SK-N-MC (cell line): Measurements from ENCODE around the gene SMYD2.
A peak's percentile ranks its signal among the peaks of the same experiment; 100 is the strongest.

Experiments used
- DNase-seq: peaks from one replicate; pipeline ENCODE4 v3.0.0-alpha.2; 2011; ENCODE audit warnings: low read depth, low spot score
- H3K27ac ChIP-seq: fragments of 200-600 bp; sonication (generic); 2 replicates; pipeline ENCODE4 v1.5.1; 2016; ENCODE audit warnings: mixed run types
- H3K36me3 ChIP-seq: fragments of 200-600 bp; sonication (generic); 2 replicates; pipeline ENCODE4 v1.6.1; 2017; ENCODE audit warnings: antibody characterized with exemption, low read length, mixed read lengths; ENCODE audit not compliant: insufficient read depth
- H3K4me3 ChIP-seq: fragments of 200-600 bp; sonication (generic); 2 replicates; pipeline ENCODE4 v1.5.1; 2016
- H3K9ac ChIP-seq: fragments of 200-600 bp; sonication (generic); 2 replicates; pipeline ENCODE4 v1.8.0; 2017; ENCODE audit warnings: mixed run types, mixed read lengths; ENCODE audit not compliant: insufficient read length
- H3K9me3 ChIP-seq: fragments of 200-600 bp; sonication (generic); 2 replicates; pipeline ENCODE4 v1.6.1; 2017; ENCODE audit warnings: low read depth, mild to moderate bottlenecking, antibody characterized with exemption, low read length, moderate library complexity, mixed read lengths
- EZH2 ChIP-seq: fragments of 200-600 bp; sonication (generic); IDR thresholded peaks from one replicate; pipeline ENCODE4 v1.6.1; 2017; ENCODE audit warnings: antibody characterized with exemption
- FOXP2 ChIP-seq: optimal IDR thresholded peaks from 2 replicates; pipeline ENCODE3; 2011; ENCODE audit warnings: mild to moderate bottlenecking, moderate library complexity; ENCODE audit not compliant: insufficient read depth; ENCODE audit errors: extremely low read length, control extremely low read depth
- POLR2AphosphoS5 ChIP-seq: IDR thresholded peaks from 2 replicates; pipeline ENCODE4 v1.6.1; 2012; ENCODE audit warnings: mild to moderate bottlenecking, low read depth, low read length, borderline replicate concordance

Gene SMYD2

DNA sequence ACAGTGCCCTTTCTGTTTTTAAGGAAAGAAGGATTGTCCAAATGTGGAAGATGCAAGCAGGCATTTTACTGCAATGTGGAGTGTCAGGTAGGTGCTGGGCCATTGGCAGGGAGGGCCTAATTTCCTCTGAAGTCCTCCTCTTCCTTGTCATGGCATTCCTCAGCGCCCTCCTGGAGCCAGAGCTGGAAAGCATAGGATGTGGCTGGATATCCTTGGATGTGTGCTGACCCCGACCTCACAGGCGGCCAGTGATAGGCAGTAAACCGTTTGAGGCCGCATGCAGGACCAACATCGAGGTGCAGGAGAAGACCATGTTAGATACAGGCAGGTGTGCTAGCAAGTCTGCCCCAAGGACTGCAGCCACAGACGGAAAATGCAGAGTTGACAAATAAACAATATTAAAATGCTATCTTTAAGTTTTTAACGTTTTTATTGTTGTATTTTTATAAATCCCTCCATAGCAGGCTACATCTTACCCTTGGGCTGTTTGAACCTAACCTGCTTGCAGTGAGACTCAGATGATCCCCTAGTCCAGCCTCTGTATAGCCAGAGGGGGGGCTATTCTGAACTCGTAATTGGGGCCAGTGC is 24.3 kb downstream of the SMYD2 start:
- Histone ChIP-seq H3K36me3 (no peaks in the 10 kb centered on the region), H3K4me3 (no peak overlapping the region), H3K27ac (no peak overlapping the region), H3K9ac (no peak overlapping the region), H3K9me3 (no peaks in the 10 kb centered on the region)
- no peak for DNase-seq
- TF ChIP-seq FOXP2 (no peak), POLR2AphosphoS5 (no peak), EZH2 (no peak)

DNA sequence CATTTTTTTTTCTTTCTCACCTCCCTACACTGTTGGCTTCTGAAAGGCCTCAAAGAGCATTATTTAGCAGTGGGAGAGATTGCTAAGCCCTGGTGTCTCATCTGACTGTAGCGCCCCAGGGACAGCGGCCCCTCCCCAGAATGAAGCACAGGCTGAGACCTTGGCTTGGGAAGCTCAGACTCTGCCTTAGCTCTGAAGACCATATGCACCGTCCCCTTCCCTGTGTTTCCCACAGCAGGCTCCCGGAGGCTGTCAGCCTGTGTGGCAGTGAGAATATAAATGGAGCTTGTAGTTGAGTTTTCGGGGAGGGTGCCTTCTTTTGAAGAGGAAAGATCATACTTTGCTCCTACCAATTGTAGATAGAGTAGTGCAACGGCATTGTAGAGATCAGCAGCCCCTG is 25.3 kb downstream of the SMYD2 start:
- Histone ChIP-seq H3K9me3 (no peaks in the 10 kb centered on the region), H3K9ac (no peak overlapping the region), H3K27ac (no peak overlapping the region), H3K4me3 (no peak overlapping the region), H3K36me3 (no peaks in the 10 kb centered on the region)
- TF ChIP-seq FOXP2 (no peak), EZH2 (no peak), POLR2AphosphoS5 (no peak)
- DNase-seq: no peak

DNA sequence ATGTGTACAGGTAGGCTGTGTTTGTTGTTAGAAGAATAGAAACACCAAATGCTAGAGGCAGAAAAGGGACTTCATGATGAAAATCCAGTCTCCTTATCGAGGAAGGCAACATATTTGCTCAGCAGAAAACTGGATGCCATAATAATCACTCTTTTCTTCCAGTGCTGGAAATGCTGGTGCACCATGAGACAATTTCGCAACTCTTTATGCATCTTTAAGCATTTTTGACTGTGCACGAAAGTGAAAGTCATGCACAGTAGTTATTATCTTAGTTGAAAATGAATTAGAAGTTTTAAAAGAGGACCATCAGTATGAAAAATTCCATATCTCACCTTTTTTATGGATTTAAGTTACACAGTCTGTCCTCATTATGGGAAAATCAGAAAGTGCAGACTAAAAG is 29.1 kb downstream of the SMYD2 start:
- Histone ChIP-seq H3K9me3 (no peaks in the 10 kb centered on the region), H3K4me3 (peak overlapping the region; percentile 52), H3K27ac (peak overlapping the region; percentile 1; the same call in 1 of the 2 replicates), H3K36me3 (no peaks in the 10 kb centered on the region), H3K9ac (no peak overlapping the region)
- no peak for TF ChIP-seq EZH2
- DNase-seq: no peak

DNA sequence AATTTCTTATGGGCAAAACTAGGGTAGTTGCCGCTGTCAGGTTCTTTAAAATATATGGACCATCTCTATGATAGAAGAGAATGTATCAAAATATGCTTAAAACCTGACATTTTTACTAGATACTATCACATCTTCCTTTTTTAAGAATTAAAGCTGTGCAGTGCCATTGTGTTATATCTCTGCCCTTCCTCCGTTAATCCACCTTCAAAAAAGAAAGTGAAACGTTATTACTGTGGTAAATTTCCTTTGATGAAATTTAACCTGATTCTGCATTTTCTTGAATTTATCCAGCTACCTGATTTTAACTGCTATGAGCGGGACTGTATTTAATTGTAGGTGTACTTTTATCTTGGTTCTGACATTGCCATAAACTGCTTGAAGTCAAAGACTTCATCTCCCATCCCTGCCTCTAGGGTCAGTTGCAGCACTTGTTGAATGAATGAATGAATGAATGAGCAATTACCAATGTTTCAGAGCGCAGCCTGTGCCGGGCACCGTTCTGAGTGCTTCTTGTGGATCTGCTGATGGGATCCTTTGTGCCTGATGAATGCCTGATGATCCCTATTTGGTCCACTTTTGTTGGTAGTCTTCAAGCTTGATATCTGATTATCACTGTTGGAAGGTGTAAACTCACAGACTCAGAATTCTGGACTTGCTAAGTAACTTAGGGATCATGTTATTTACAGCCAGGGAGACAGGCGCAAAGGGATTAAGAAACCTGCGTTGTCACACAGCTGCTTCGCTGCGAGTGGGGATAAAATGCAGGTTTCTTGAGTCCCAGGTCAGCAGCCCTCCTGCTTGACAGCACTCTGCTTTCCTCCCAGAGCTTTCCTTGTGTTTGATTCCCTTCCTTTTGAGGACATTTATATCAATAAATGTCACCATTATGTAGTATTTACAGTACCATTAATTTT is 30.1 kb downstream of the SMYD2 start:
- no peaks in the 10 kb centered on the region for H3K9me3 ChIP-seq
- H3K9ac ChIP-seq: no peak overlapping the region
- no peaks in the 10 kb centered on the region; the same call in 1 of the 2 replicates for H3K36me3 ChIP-seq
- no peak for TF ChIP-seq POLR2AphosphoS5
- TF ChIP-seq FOXP2: no peak
- no peak overlapping the region for H3K4me3 ChIP-seq
- no peak for DNase-seq
- no peak overlapping the region for H3K27ac ChIP-seq

DNA sequence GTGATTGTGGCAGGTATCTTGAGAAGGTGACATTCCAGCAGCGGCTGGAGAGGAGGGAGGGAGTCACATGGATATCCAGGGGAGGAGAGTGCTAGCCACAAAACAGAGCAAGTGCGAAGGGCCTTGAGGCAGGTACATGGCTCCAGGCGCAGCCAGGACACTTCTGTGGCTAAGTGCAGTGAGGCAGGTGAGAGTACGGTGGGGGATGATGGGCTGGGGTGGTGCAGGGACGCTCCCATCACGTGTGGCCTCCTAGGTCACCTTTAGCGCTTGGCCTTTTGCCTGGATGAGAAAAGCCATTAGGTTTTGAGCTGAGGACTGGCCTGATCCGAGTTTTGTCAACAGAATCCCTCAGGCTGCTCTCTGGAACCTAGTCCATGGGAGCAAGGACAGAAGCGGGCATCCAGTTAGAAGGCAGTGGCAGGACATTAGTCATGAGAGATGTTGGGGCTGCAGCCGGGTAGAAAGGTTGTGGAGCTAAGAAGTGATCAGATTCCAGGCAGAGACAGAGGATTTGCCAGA is 31.6 kb downstream of the SMYD2 start:
- no peak overlapping the region for H3K4me3 ChIP-seq
- H3K9ac ChIP-seq: no peak overlapping the region
- TF ChIP-seq FOXP2 (no peak), POLR2AphosphoS5 (no peak), EZH2 (no peak)
- no peaks in the 10 kb centered on the region; the same call in 1 of the 2 replicates for H3K36me3 ChIP-seq
- DNase-seq: no peak
- no peak overlapping the region for H3K27ac ChIP-seq
- no peaks in the 10 kb centered on the region for H3K9me3 ChIP-seq

DNA sequence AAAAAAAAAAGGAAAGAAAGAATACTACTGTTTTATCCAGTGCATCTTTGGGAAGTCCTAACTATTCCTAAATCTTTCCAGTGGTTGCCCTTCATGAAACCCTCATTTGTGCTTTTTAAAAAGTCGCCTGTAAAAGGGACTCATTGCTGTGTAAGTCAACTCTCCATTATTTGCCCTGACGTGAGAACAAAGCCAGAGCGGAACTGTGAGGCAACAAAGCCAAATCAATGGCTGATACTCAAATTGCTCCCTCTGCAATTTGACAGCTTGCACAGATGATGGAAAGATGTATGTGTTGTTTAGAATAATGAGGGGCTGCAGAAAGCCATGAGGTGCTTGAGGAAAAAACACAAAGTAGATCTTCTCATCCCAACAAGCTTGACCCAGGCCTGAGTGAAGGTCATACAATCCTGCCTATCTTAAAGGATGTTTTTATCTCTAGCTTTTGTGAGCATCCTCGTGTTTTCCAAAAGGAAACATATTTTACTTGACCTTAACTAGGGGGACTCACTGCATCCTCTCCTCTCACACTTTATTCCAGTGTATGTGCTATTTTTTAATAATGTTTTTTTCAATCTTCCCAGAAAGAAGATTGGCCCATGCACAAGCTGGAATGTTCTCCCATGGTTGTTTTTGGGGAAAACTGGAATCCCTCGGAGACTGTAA is 33.4 kb downstream of the SMYD2 start:
- Histone ChIP-seq H3K36me3 (no peaks in the 10 kb centered on the region; the same call in 1 of the 2 replicates), H3K4me3 (no peak overlapping the region), H3K9me3 (no peaks in the 10 kb centered on the region), H3K9ac (no peak overlapping the region), H3K27ac (no peak overlapping the region)
- TF ChIP-seq POLR2AphosphoS5 (no peak), EZH2 (no peak), FOXP2 (no peak)
- DNase-seq: no peak

DNA sequence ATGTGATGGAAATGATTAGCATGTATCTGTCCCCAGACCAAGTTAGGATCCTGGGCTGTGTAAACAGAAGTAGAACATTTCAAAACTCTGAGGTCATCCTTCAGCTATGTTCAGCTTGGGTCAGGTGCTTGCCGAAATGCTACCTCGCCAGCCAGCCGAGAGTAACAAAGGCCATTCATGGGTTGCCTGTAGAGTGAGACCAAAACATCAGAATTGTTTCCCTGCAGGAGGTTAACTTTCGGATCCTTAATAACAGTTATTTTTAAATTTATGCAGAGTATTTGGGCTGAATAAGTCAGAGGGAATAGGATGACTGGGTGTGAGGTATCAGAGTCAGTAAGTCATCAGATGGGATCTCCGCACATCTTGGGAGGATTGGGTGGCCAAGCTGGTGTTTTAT is 35.6 kb downstream of the SMYD2 start:
- H3K9ac ChIP-seq: no peak overlapping the region
- no peak overlapping the region for H3K4me3 ChIP-seq
- no peaks in the 10 kb centered on the region for H3K9me3 ChIP-seq
- H3K36me3 ChIP-seq: peaks cover 3% of the 10 kb centered on the region
- TF ChIP-seq EZH2: no peak
- no peak for TF ChIP-seq FOXP2
- TF ChIP-seq POLR2AphosphoS5: no peak
- no peak for DNase-seq
- no peak overlapping the region for H3K27ac ChIP-seq

DNA sequence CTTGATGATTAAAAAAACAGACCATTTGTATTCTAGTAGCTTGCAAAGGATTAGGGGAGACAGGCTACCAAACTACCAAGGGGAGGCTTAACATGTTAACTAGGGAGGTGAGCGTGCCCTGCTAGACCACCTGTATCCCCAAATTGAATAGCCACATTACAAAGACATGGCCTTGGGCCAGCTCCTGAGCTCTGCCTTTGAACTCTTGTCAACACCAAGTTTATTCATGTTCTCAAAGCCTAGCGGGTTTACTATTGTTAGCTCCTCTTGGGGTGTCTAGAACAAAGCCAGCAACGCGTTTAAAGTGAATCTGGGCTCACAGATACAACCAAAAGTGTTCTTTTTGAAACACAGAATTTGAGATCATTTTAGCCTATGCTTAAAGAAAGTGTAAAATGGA is 36.3 kb downstream of the SMYD2 start:
- Histone ChIP-seq H3K36me3 (peaks cover 3% of the 10 kb centered on the region), H3K4me3 (no peak overlapping the region), H3K9ac (no peak overlapping the region), H3K9me3 (no peaks in the 10 kb centered on the region), H3K27ac (no peak overlapping the region)
- no peak for DNase-seq
- TF ChIP-seq EZH2: no peak
- no peak for TF ChIP-seq POLR2AphosphoS5
- TF ChIP-seq FOXP2: no peak
